BJ (cell line): ENCODE measurements around the gene IGFLR1. TPM values are rescaled to one million over a fixed set of nuclear protein-coding genes. Genes with fewer than 3 reads are reported as not detected.

ENCODE experiments used
- CTCF ChIA-PET: fragments of 350-600 bp; formaldehyde crosslinking; extraction: SDS; loops from one replicate; lab custom pipeline; 2021; ENCODE audit warnings: antibody characterized with exemption, inconsistent platforms; lab: Yijun Ruan, JAX
- POLR2A ChIA-PET: fragments of 300-600 bp; sonication (Branson Sonifier 250); formaldehyde crosslinking; extraction: SDS; loops from one replicate; lab custom pipeline; 2021; ENCODE audit warnings: antibody characterized with exemption; lab: Charles Lee
- DNase-seq: peaks from one replicate; pipeline ENCODE4 v3.0.0-alpha.2; 2011; ENCODE audit warnings: low read depth
- H3K27me3 ChIP-seq: 2 replicates; pipeline ENCODE4 v1.6.0; 2011; ENCODE audit warnings: low read length; ENCODE audit not compliant: control insufficient read depth, insufficient read depth
- H3K36me3 ChIP-seq: 2 replicates; pipeline ENCODE4 v1.5.1; 2011; ENCODE audit warnings: low read length; ENCODE audit not compliant: control insufficient read depth, insufficient read depth
- H3K4me3 ChIP-seq: 2 replicates; pipeline ENCODE4 v1.5.1; 2011; ENCODE audit warnings: low read depth, mild to moderate bottlenecking, control low read depth, low read length
- polyA plus RNA-seq: library from polyadenylated mRNA; depleted of rRNA; stranded (reverse); fragments of >200 nt; gene quantifications from 2 replicates; pipeline ENCODE4 v1.2.3, GENCODE V29; 2011
- TF ChIP-seq, protein P1 (sequence below): IDR thresholded peaks from 2 replicates; pipeline ENCODE4 v1.5.1; 2011; ENCODE audit warnings: low read depth, mild to moderate bottlenecking, control low read depth, inconsistent platforms, low read length, moderate library complexity; ENCODE audit not compliant: insufficient read depth

Gene IGFLR1
- polyA plus RNA-seq, 1 experiment, result 1.9 TPM

GRCh38 chr19:35738021-35738886 is 4.0 kb downstream of the IGFLR1 start:
- H3K36me3 ChIP-seq, result peaks cover 35% of the 10 kb centered on the region
- ChIA-PET CTCF (interaction anchor here (1.5 kb wide), 1 partner anchor 45 kb away, joined by 5 read pairs; no protein-coding TSS in a partner anchor), POLR2A (no interaction called here)

DNA sequence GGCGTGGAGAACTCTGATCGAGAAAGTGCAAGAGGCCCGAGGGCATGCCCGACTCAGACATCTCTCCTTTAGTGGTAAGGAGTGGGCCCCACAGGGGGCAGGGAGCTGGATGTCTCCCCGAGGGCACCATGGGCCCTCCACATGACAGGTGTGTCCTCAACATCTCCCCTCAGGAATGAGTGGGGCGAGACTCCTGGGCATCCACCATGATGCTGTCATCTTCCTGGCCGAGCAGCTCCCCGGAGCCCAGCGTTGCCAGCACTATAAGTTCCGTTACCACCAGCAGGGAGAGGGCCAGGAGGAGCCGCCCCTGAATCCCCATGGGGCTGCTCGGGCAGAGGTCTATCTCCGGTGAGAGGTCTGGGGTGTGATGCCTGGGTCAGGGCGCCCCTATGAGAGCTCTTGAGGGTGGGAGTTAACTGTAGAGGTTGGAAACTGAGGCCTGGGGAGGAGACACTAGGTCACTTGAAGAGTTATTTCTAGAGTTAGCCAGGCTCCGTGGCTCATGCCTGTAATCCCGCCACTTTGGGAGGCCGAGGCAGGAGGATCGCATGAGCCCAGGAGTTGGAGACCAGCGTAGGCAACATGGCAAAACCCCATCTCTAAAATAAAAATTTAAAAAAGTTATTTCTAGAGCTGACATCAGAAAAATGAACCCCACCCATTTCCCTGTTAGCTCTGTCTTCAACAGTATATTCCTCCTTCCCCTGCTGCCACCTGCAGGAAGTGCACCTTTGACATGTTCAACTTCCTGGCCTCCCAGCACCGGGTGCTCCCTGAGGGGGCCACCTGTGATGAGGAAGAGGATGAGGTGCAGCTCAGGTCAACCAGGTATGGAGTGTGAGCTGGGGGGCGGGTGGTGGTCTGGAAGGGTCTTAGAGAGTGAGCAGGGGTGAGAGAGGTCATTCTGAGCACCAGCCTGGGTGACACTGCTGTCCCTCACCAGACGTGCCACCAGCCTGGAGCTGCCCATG is 5.1 kb downstream of the IGFLR1 start:
- Histone ChIP-seq H3K27me3 (no peaks in the 10 kb centered on the region), H3K36me3 (peaks cover 37% of the 10 kb centered on the region), H3K4me3 (no peak overlapping the region)
- no peak for DNase-seq
- ChIA-PET POLR2A (no interaction called here), CTCF (interaction anchor here (1.5 kb wide), 1 partner anchor 44 kb away, joined by 5 read pairs; no protein-coding TSS in a partner anchor)
- TF ChIP-seq, protein P1, sequence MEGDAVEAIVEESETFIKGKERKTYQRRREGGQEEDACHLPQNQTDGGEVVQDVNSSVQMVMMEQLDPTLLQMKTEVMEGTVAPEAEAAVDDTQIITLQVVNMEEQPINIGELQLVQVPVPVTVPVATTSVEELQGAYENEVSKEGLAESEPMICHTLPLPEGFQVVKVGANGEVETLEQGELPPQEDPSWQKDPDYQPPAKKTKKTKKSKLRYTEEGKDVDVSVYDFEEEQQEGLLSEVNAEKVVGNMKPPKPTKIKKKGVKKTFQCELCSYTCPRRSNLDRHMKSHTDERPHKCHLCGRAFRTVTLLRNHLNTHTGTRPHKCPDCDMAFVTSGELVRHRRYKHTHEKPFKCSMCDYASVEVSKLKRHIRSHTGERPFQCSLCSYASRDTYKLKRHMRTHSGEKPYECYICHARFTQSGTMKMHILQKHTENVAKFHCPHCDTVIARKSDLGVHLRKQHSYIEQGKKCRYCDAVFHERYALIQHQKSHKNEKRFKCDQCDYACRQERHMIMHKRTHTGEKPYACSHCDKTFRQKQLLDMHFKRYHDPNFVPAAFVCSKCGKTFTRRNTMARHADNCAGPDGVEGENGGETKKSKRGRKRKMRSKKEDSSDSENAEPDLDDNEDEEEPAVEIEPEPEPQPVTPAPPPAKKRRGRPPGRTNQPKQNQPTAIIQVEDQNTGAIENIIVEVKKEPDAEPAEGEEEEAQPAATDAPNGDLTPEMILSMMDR, result peak; percentile 22; the same call in 1 of the 2 replicates

More at GRCh38 chr19:35738021-35738886, 4.0 kb downstream of the IGFLR1 start:
- Histone ChIP-seq H3K27me3 (no peaks in the 10 kb centered on the region), H3K4me3 (no peak overlapping the region)
- no peak for DNase-seq
- TF ChIP-seq, protein P1, result no peak

DNA sequence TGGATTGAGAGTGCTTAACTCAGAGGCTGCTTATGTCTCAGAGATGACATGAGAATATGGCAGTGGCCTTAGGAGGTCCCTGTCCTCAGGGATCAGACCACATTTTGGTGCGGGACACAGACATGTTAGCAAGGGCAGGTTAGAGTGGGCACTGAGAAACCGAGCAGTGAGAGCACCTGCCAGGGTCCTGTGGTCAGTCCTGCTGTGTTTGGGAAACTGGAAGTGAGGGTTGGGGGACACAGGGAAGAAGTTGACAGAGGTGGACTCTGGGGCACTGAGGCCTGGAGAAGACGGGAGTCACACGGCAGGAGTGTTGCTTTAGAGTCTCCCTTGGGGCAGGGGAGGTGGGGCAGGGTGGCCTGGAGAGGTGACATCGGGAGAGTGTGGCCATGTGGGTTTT is 7.4 kb downstream of the IGFLR1 start:
- ChIA-PET POLR2A (no interaction called here), CTCF (no interaction called here)
- no peak overlapping the region for H3K4me3 ChIP-seq
- peaks cover 56% of the 10 kb centered on the region for H3K36me3 ChIP-seq
- TF ChIP-seq, protein P1, result no peak
- no peak for DNase-seq
- H3K27me3 ChIP-seq, result no peaks in the 10 kb centered on the region

DNA sequence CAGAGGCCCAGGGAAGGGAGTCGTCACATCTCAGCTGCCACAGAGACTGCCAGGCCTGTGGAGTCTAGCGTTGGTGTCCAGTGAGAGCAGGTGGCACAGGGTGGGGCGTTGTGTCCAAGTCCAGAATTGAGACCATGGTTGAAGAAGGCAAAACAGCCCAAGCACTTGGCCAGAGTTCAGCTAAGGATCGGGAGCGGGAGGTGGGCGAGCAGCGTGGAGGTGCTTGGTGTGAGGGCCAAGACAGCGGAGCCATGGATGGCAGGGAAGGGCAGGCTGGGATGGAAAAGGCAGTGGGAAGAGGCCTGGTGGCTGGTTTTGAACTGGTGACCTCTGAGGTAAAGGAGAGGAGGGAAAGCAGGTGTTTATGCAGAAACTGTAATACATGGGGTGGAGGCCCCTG is 8.0 kb downstream of the IGFLR1 start:
- TF ChIP-seq, protein P1, result no peak
- CTCF ChIA-PET, result no interaction called here

More for the DNA sequence above, 8.0 kb downstream of the IGFLR1 start:
- H3K27me3 ChIP-seq, result no peaks in the 10 kb centered on the region
- H3K36me3 ChIP-seq, result peaks cover 60% of the 10 kb centered on the region
- POLR2A ChIA-PET, result no interaction called here
- DNase-seq, result no peak
- H3K4me3 ChIP-seq, result no peak overlapping the region
